M059J (cell line): Measurements from ENCODE around the gene SPRED2. TPM values are rescaled to one million over a fixed set of nuclear protein-coding genes. Genes with fewer than 3 reads are reported as not detected.

Experiments used
- DNase-seq: peaks from one replicate; pipeline ENCODE4 v3.0.0-alpha.2; 2012; ENCODE audit warnings: low read depth
- total RNA-seq: library from RNA; depleted of rRNA; stranded (reverse); fragments of >200 nt; shearing (Covaris generic); gene quantifications from 2 replicates; pipeline ENCODE4 v1.2.3, GENCODE V29; 2014

SPRED2 gene
- total RNA-seq, 1 experiment from 2014 or later: 11.6 TPM

GRCh38 chr2:65366595-65367125 is 65.7 kb downstream of the SPRED2 start:
- DNase-seq: peak; percentile 97

- DNase-seq: no peak
Observed at GRCh38 chr2:65364986-65365733, 67.2 kb downstream of the SPRED2 start.

- DNase-seq: no peak
Observed at GRCh38 chr2:65363879-65364666, 68.3 kb downstream of the SPRED2 start.

GRCh38 chr2:65361623-65362022 is 70.8 kb downstream of the SPRED2 start:
- no peak for DNase-seq

- DNase-seq: no peak
Observed at GRCh38 chr2:65360441-65360840, 72.0 kb downstream of the SPRED2 start.

- DNase-seq: peak; percentile 55
Observed at GRCh38 chr2:65358678-65359400, 73.6 kb downstream of the SPRED2 start.

GRCh38 chr2:65357959-65358294 is 74.5 kb downstream of the SPRED2 start:
- DNase-seq: no peak

- DNase-seq: no peak
Observed at GRCh38 chr2:65357095-65357958, 75.1 kb downstream of the SPRED2 start.

- peak; percentile 59 for DNase-seq
Observed at GRCh38 chr2:65355186-65355831, 77.1 kb downstream of the SPRED2 start.

GRCh38 chr2:65354773-65355172 is 77.6 kb downstream of the SPRED2 start:
- DNase-seq: no peak

GRCh38 chr2:65353927-65354326 is 78.5 kb downstream of the SPRED2 start:
- DNase-seq: no peak

GRCh38 chr2:65353046-65353445 is 79.4 kb downstream of the SPRED2 start:
- no peak for DNase-seq

- no peak for DNase-seq
Observed at GRCh38 chr2:65351948-65352595, 80.3 kb downstream of the SPRED2 start.

- no peak for DNase-seq
Observed at GRCh38 chr2:65351234-65351947, 81.0 kb downstream of the SPRED2 start.

- DNase-seq: no peak
Observed at GRCh38 chr2:65350651-65351056, 81.7 kb downstream of the SPRED2 start.

- DNase-seq: peak; percentile 25
Observed at GRCh38 chr2:65349863-65350262, 82.5 kb downstream of the SPRED2 start.

- no peak for DNase-seq
Observed at GRCh38 chr2:65347913-65348312, 84.5 kb downstream of the SPRED2 start.

- DNase-seq: no peak
Observed at GRCh38 chr2:65345631-65346030, 86.8 kb downstream of the SPRED2 start.

- no peak for DNase-seq
Observed at GRCh38 chr2:65344689-65345088, 87.7 kb downstream of the SPRED2 start.

- DNase-seq: no peak
Observed at GRCh38 chr2:65344182-65344581, 88.2 kb downstream of the SPRED2 start.
